PC-9 (cell line): ENCODE measurements around the gene TMEFF2.

Experiments
- CTCF ChIP-seq: fragments of 200-600 bp; sonication (generic); conservative IDR thresholded peaks from 2 replicates; pipeline ENCODE4 v1.6.1; 2017; ENCODE audit warnings: mixed run types, antibody characterized with exemption, mild to moderate bottlenecking, moderate library complexity
- EZH2 ChIP-seq: fragments of 200-600 bp; sonication (generic); IDR thresholded peaks from 2 replicates; pipeline ENCODE4 v1.8.0; 2017; ENCODE audit warnings: antibody characterized with exemption, low read depth

- no peak for TF ChIP-seq CTCF
- no peak for TF ChIP-seq EZH2
These were observed 41.4 kb upstream of the TMEFF2 start for GRCh38 chr2:192236136-192236535.
